ENCODE data around the gene KIF1A. TPM values are rescaled to one million over a fixed set of nuclear protein-coding genes. Genes with fewer than 3 reads are reported as not detected.

Gene KIF1A
- total and polyA plus RNA-seq, 2 donors (not counting 3 experiments of a cell fraction or from before 2014, with no cell fraction given), result 0.11 to 0.64 TPM

GRCh38 chr2:240728827-240729226 is 91.2 kb downstream of the KIF1A start:
- dilution Hi-C loops (cut with MboI; ENCODE audit: extremely low pct_ligation_motif_present, low sequenced_read_pairs), result no loop called here
- Histone ChIP-seq H3K4me2 (ENCODE audit: insufficient read depth, low read length) (no peak overlapping the region), H3K27ac (ENCODE audit: insufficient read depth, low read depth, low read length) (no peak overlapping the region), H3K9me3 (replicated peaks; ENCODE audit: control insufficient read depth, insufficient read depth, low read length) (no peaks in the 10 kb centered on the region), H3K4me3 (replicated peaks in 1 of 3; ENCODE audit: insufficient read depth in 1 of 3, low read depth in 1 of 3, low read length in 3 of 3) (no peak overlapping the region), H4K20me1 (replicated peaks; ENCODE audit: control insufficient read depth, extremely low read depth, insufficient read depth, low read length) (no peaks in the 10 kb centered on the region), H3K9me1 (replicated peaks; ENCODE audit: control insufficient read depth, extremely low read depth, insufficient read depth, low read length) (no peaks in the 10 kb centered on the region), H3K9ac (replicated peaks; ENCODE audit: extremely low read depth, insufficient read depth, low read length) (no peak overlapping the region), H3K4me1 (ENCODE audit: control insufficient read depth, extremely low read depth, insufficient read depth, low read length) (no peaks in the 10 kb centered on the region), H2AFZ (ENCODE audit: low read depth, low read length) (no peak overlapping the region), H3K79me2 (ENCODE audit: control insufficient read depth, insufficient read depth, low read length) (no peaks in the 10 kb centered on the region), H3K36me3 (ENCODE audit: control insufficient read depth in 2 of 2, extremely low read depth in 1 of 2, insufficient read depth in 2 of 2, low read length in 2 of 2) (no peaks in the 10 kb centered on the region), H3K27me3 (ENCODE audit: control insufficient read depth in 2 of 2, insufficient read depth in 2 of 2, low read length in 2 of 2) (no peaks in the 10 kb centered on the region)
- ChIA-PET CTCF (no interaction called here), POLR2A (no interaction called here)
- DNase-seq (ENCODE audit: low read depth, low spot score) (no peak), FAIRE-seq (no peak)
- BruUV-seq (replicated peaks), result no TSS peak
- TF ChIP-seq POLR2A (IDR thresholded peaks at IDR 0.05; ENCODE audit: low read depth, low read length) (no peak), MYC (IDR thresholded peaks at IDR 0.05; ENCODE audit: low read depth, low read length) (no peak), MAX (IDR thresholded peaks at IDR 0.05; ENCODE audit: insufficient read depth, insufficient read length) (no peak), JUN (IDR thresholded peaks at IDR 0.05; ENCODE audit: borderline replicate concordance, insufficient read depth, insufficient read length, low read depth) (no peak)
- intact Hi-C loops (cut with micrococcal nuclease), result no loop called here

- Histone ChIP-seq H3K27ac (ENCODE audit: insufficient read depth, low read depth, low read length) (no peak overlapping the region), H3K9ac (replicated peaks; ENCODE audit: extremely low read depth, insufficient read depth, low read length) (no peak overlapping the region), H3K27me3 (ENCODE audit: control insufficient read depth in 2 of 2, insufficient read depth in 2 of 2, low read length in 2 of 2) (no peaks in the 10 kb centered on the region), H3K9me3 (replicated peaks; ENCODE audit: control insufficient read depth, insufficient read depth, low read length) (no peaks in the 10 kb centered on the region), H3K4me3 (replicated peaks in 1 of 3; ENCODE audit: insufficient read depth in 1 of 3, low read depth in 1 of 3, low read length in 3 of 3) (no peak overlapping the region), H3K9me1 (replicated peaks; ENCODE audit: control insufficient read depth, extremely low read depth, insufficient read depth, low read length) (no peaks in the 10 kb centered on the region), H2AFZ (ENCODE audit: low read depth, low read length) (no peak overlapping the region), H3K79me2 (ENCODE audit: control insufficient read depth, insufficient read depth, low read length) (no peaks in the 10 kb centered on the region), H4K20me1 (replicated peaks; ENCODE audit: control insufficient read depth, extremely low read depth, insufficient read depth, low read length) (no peaks in the 10 kb centered on the region), H3K4me1 (ENCODE audit: control insufficient read depth, extremely low read depth, insufficient read depth, low read length) (no peaks in the 10 kb centered on the region), H3K4me2 (ENCODE audit: insufficient read depth, low read length) (no peak overlapping the region), H3K36me3 (ENCODE audit: control insufficient read depth in 2 of 2, extremely low read depth in 1 of 2, insufficient read depth in 2 of 2, low read length in 2 of 2) (no peaks in the 10 kb centered on the region)
- TF ChIP-seq CTCF (IDR thresholded peaks at IDR 0.05; ENCODE audit: extremely low read depth in 1 of 2, insufficient read depth in 1 of 2, low read depth in 1 of 2, low read length in 2 of 2) (no peak), MYC (IDR thresholded peaks at IDR 0.05; ENCODE audit: low read depth, low read length) (no peak), EZH2 (IDR thresholded peaks at IDR 0.05; ENCODE audit: borderline replicate concordance, low read depth, low read length, severe bottlenecking) (no peak), GATA2 (IDR thresholded peaks at IDR 0.05; ENCODE audit: insufficient read depth, insufficient read length, low read depth, low read length) (no peak), FOS (IDR thresholded peaks at IDR 0.05; ENCODE audit: borderline replicate concordance, insufficient read depth, low read length) (no peak)
- DNase-seq (ENCODE audit: low read depth, low spot score), result no peak
- dilution Hi-C loops (cut with MboI; ENCODE audit: extremely low pct_ligation_motif_present, low sequenced_read_pairs) (no loop called here), intact Hi-C loops (cut with micrococcal nuclease) (no loop called here)
- FAIRE-seq, result no peak
- ChIA-PET CTCF (no interaction called here), POLR2A (no interaction called here)
- BruUV-seq (replicated peaks), result no TSS peak
Observed at GRCh38 chr2:240728361-240728760, 91.7 kb downstream of the KIF1A start.

All from endothelial cell of umbilical vein (primary cell).